ENCODE data around the gene CACNA2D4. TPM values are rescaled to one million over a fixed set of nuclear protein-coding genes. Genes with fewer than 3 reads are reported as not detected.
A peak's percentile ranks its signal among the peaks of the same experiment; 100 is the strongest.

Gene CACNA2D4
- total and polyA plus RNA-seq, 4 donors = 0.95 to 1.8 (median 1.7) TPM

- no peak overlapping the region for H3K27ac ChIP-seq (ENCODE audit: low read depth, low read length)
- peaks cover 39% of the 10 kb centered on the region for H3K4me1 ChIP-seq (ENCODE audit: control insufficient read depth, insufficient read depth, low read length)
- peaks cover 24% of the 10 kb centered on the region for H3K36me3 ChIP-seq (ENCODE audit: control insufficient read depth, insufficient read depth, low read length)
- H3K27me3 ChIP-seq (ENCODE audit: control insufficient read depth, insufficient read depth, low read length) = peaks cover 2% of the 10 kb centered on the region
- H3K9me3 ChIP-seq (ENCODE audit: control insufficient read depth, insufficient read depth, low read length) = no peaks in the 10 kb centered on the region
- no peak overlapping the region for H3K4me3 ChIP-seq (ENCODE audit: low read depth, low read length)
- 97% methylated on average over 3 of the region's 5 CpGs for WGBS (ENCODE audit: insufficient coverage)
- no peak for DNase-seq (ENCODE audit: low read depth in 4 of 6, low spot score in 6 of 6)
Measured at GRCh38 chr12:1934068-1934467, 15.6 kb upstream of the CACNA2D4 start.

GRCh38 chr12:1933342-1934051 is 15.0 kb upstream of the CACNA2D4 start:
- Histone ChIP-seq H3K4me3 (ENCODE audit: low read depth, low read length) (no peak overlapping the region), H3K4me1 (ENCODE audit: control insufficient read depth, insufficient read depth, low read length) (peaks cover 39% of the 10 kb centered on the region), H3K36me3 (ENCODE audit: control insufficient read depth, insufficient read depth, low read length) (peaks cover 24% of the 10 kb centered on the region), H3K27ac (ENCODE audit: low read depth, low read length) (no peak overlapping the region), H3K9me3 (ENCODE audit: control insufficient read depth, insufficient read depth, low read length) (no peaks in the 10 kb centered on the region), H3K27me3 (ENCODE audit: control insufficient read depth, insufficient read depth, low read length) (peaks cover 2% of the 10 kb centered on the region)
- DNase-seq (ENCODE audit: low read depth in 4 of 6, low spot score in 6 of 6) = peak in 1 of 6 donors; percentile 75
- WGBS (ENCODE audit: insufficient coverage) = 62% methylated on average over 12 of the region's 16 CpGs

- no peak overlapping the region for H3K27ac ChIP-seq (ENCODE audit: low read depth, low read length)
- peak in 3 of 6 donors; percentile 44 to 68 (median 60) for DNase-seq (ENCODE audit: low read depth in 4 of 6, low spot score in 6 of 6)
- no peaks in the 10 kb centered on the region for H3K9me3 ChIP-seq (ENCODE audit: control insufficient read depth, insufficient read depth, low read length)
- H3K4me1 ChIP-seq (ENCODE audit: control insufficient read depth, insufficient read depth, low read length) = peaks cover 40% of the 10 kb centered on the region
- WGBS (ENCODE audit: insufficient coverage) = 21% methylated on average over 15 of the region's 16 CpGs
- H3K27me3 ChIP-seq (ENCODE audit: control insufficient read depth, insufficient read depth, low read length) = peaks cover 2% of the 10 kb centered on the region
- no peak overlapping the region for H3K4me3 ChIP-seq (ENCODE audit: low read depth, low read length)
- peaks cover 20% of the 10 kb centered on the region for H3K36me3 ChIP-seq (ENCODE audit: control insufficient read depth, insufficient read depth, low read length)
Measured at GRCh38 chr12:1932264-1932777, 13.9 kb upstream of the CACNA2D4 start.

- H3K4me3 ChIP-seq (ENCODE audit: low read depth, low read length) = no peak overlapping the region
- no peak for DNase-seq (ENCODE audit: low read depth in 4 of 6, low spot score in 6 of 6)
- peaks cover 18% of the 10 kb centered on the region for H3K36me3 ChIP-seq (ENCODE audit: control insufficient read depth, insufficient read depth, low read length)
- H3K27ac ChIP-seq (ENCODE audit: low read depth, low read length) = no peak overlapping the region
- whole genome bisulfite sequencing (ENCODE audit: insufficient coverage) = 85% methylated on average over 8 of the region's 9 CpGs
- H3K4me1 ChIP-seq (ENCODE audit: control insufficient read depth, insufficient read depth, low read length) = peaks cover 36% of the 10 kb centered on the region
- H3K9me3 ChIP-seq (ENCODE audit: control insufficient read depth, insufficient read depth, low read length) = no peaks in the 10 kb centered on the region
- peaks cover 2% of the 10 kb centered on the region for H3K27me3 ChIP-seq (ENCODE audit: control insufficient read depth, insufficient read depth, low read length)
Measured at GRCh38 chr12:1931642-1932041, 13.2 kb upstream of the CACNA2D4 start.

GRCh38 chr12:1930803-1931597 is 12.5 kb upstream of the CACNA2D4 start:
- no peaks in the 10 kb centered on the region for H3K9me3 ChIP-seq (ENCODE audit: control insufficient read depth, insufficient read depth, low read length)
- WGBS (ENCODE audit: insufficient coverage) = 88% methylated on average over 27 of the region's 27 CpGs
- peaks cover 29% of the 10 kb centered on the region for H3K4me1 ChIP-seq (ENCODE audit: control insufficient read depth, insufficient read depth, low read length)
- peaks cover 12% of the 10 kb centered on the region for H3K36me3 ChIP-seq (ENCODE audit: control insufficient read depth, insufficient read depth, low read length)
- H3K27ac ChIP-seq (ENCODE audit: low read depth, low read length) = no peak overlapping the region
- H3K4me3 ChIP-seq (ENCODE audit: low read depth, low read length) = no peak overlapping the region
- peaks cover 2% of the 10 kb centered on the region for H3K27me3 ChIP-seq (ENCODE audit: control insufficient read depth, insufficient read depth, low read length)
- no peak for DNase-seq (ENCODE audit: low read depth in 4 of 6, low spot score in 6 of 6)

- peaks cover 7% of the 10 kb centered on the region for H3K36me3 ChIP-seq (ENCODE audit: control insufficient read depth, insufficient read depth, low read length)
- H3K27ac ChIP-seq (ENCODE audit: low read depth, low read length) = no peak overlapping the region
- no peak overlapping the region for H3K4me3 ChIP-seq (ENCODE audit: low read depth, low read length)
- H3K4me1 ChIP-seq (ENCODE audit: control insufficient read depth, insufficient read depth, low read length) = peaks cover 26% of the 10 kb centered on the region
- DNase-seq (ENCODE audit: low read depth in 4 of 6, low spot score in 6 of 6) = no peak
- no peaks in the 10 kb centered on the region for H3K9me3 ChIP-seq (ENCODE audit: control insufficient read depth, insufficient read depth, low read length)
- 90% methylated on average over 10 of the region's 11 CpGs for WGBS (ENCODE audit: insufficient coverage)
- peaks cover 2% of the 10 kb centered on the region for H3K27me3 ChIP-seq (ENCODE audit: control insufficient read depth, insufficient read depth, low read length)
Measured at GRCh38 chr12:1929985-1930802, 11.7 kb upstream of the CACNA2D4 start.

- WGBS (ENCODE audit: insufficient coverage) = 79% methylated on average over 10 of the region's 11 CpGs
- Histone ChIP-seq H3K27ac (ENCODE audit: low read depth, low read length) (no peak overlapping the region), H3K27me3 (ENCODE audit: control insufficient read depth, insufficient read depth, low read length) (peaks cover 2% of the 10 kb centered on the region), H3K36me3 (ENCODE audit: control insufficient read depth, insufficient read depth, low read length) (peaks cover 4% of the 10 kb centered on the region), H3K9me3 (ENCODE audit: control insufficient read depth, insufficient read depth, low read length) (no peaks in the 10 kb centered on the region), H3K4me1 (ENCODE audit: control insufficient read depth, insufficient read depth, low read length) (peaks cover 33% of the 10 kb centered on the region), H3K4me3 (ENCODE audit: low read depth, low read length) (no peak overlapping the region)
- no peak for DNase-seq (ENCODE audit: low read depth in 4 of 6, low spot score in 6 of 6)
Measured at GRCh38 chr12:1929241-1929984, 11.0 kb upstream of the CACNA2D4 start.

GRCh38 chr12:1928439-1929121 is 10.1 kb upstream of the CACNA2D4 start:
- peaks cover 4% of the 10 kb centered on the region for H3K36me3 ChIP-seq (ENCODE audit: control insufficient read depth, insufficient read depth, low read length)
- no peaks in the 10 kb centered on the region for H3K9me3 ChIP-seq (ENCODE audit: control insufficient read depth, insufficient read depth, low read length)
- H3K27ac ChIP-seq (ENCODE audit: low read depth, low read length) = no peak overlapping the region
- WGBS (ENCODE audit: insufficient coverage) = 92% methylated on average over 22 of the region's 22 CpGs
- no peak overlapping the region for H3K4me3 ChIP-seq (ENCODE audit: low read depth, low read length)
- H3K4me1 ChIP-seq (ENCODE audit: control insufficient read depth, insufficient read depth, low read length) = peaks cover 31% of the 10 kb centered on the region
- no peak for DNase-seq (ENCODE audit: low read depth in 4 of 6, low spot score in 6 of 6)
- H3K27me3 ChIP-seq (ENCODE audit: control insufficient read depth, insufficient read depth, low read length) = peaks cover 2% of the 10 kb centered on the region
